ENCODE results near the gene INPP5A. TPM values are rescaled to one million over a fixed set of nuclear protein-coding genes. Genes with fewer than 3 reads are reported as not detected.

INPP5A gene
- total and polyA plus RNA-seq, 9 of the 15 experiments (the other 6 are each of a cell fraction or from before 2014, with no cell fraction given), result 0.66 to 11.6 (median 7.7) TPM

- H3K79me2 ChIP-seq (ENCODE audit: control insufficient read depth, insufficient read depth, low read length), result no peaks in the 10 kb centered on the region
- in situ Hi-C loops (cut with MboI) (no loop called here), intact Hi-C loops (cut with micrococcal nuclease) (no loop called here)
- no peaks in the 10 kb centered on the region for H3K36me3 ChIP-seq (ENCODE audit: control insufficient read depth, insufficient read depth, low read length)
- ATAC-seq (no peak), FAIRE-seq (no peak), DNase-seq (ENCODE audit: extremely low read depth in 1 of 4, low spot score in 3 of 4) (no peak)
- H3K9me3 ChIP-seq (replicated peaks; ENCODE audit: control insufficient read depth, insufficient read depth, low read depth, low read length), result no peaks in the 10 kb centered on the region
- no peak overlapping the region for H3K4me3 ChIP-seq
- ChIA-PET CTCF (ENCODE audit: low intra/inter-chr PET ratio) (no interaction called here), POLR2A (no interaction called here)
- peaks cover 10 to 41% of the 10 kb centered on the region in 2 experiments; a peak in 4 of 5 replicates for H3K27me3 ChIP-seq (ENCODE audit: control insufficient read depth in 2 of 2, insufficient read depth in 2 of 2, low read length in 2 of 2)
- no peak overlapping the region for H3K4me2 ChIP-seq (ENCODE audit: insufficient read depth, low read length)
- TF ChIP-seq MCM5 (IDR thresholded peaks at IDR 0.05; ENCODE audit: low read depth), result no peak
- TF ChIP-seq FOXA1 (IDR thresholded peaks at IDR 0.05; ENCODE audit: borderline replicate concordance), result no peak
- no peak for TF ChIP-seq FOXK1 (CRISPR knock-in tag; IDR thresholded peaks at IDR 0.05; ENCODE audit: borderline replicate concordance)
- TF ChIP-seq MAX (CRISPR knock-in tag; IDR thresholded peaks at IDR 0.05), result no peak
- TF ChIP-seq NFIC (IDR thresholded peaks at IDR 0.05), result no peak
- no peak for TF ChIP-seq SIN3B (IDR thresholded peaks at IDR 0.05; ENCODE audit: low read depth)
- no peak for TF ChIP-seq ZBTB9 (CRISPR knock-in tag; IDR thresholded peaks at IDR 0.05)
- no peak for TF ChIP-seq TCF15 (CRISPR knock-in tag; IDR thresholded peaks at IDR 0.05)
- TF ChIP-seq CUX1 (CRISPR knock-in tag; IDR thresholded peaks at IDR 0.05), result no peak
- no peak for TF ChIP-seq TRIM24 (IDR thresholded peaks at IDR 0.05)
- no peak for TF ChIP-seq U2AF2 (optimal IDR thresholded peaks at IDR 0.05; ENCODE audit: low read depth, low read length)
- no peaks in the 10 kb centered on the region for H3K9me1 ChIP-seq (ENCODE audit: control insufficient read depth, insufficient read depth, low read length)
- H3K4me1 ChIP-seq (replicated peaks in 1 of 2; ENCODE audit: control insufficient read depth in 2 of 2, insufficient read depth in 2 of 2, low read length in 2 of 2), result peaks cover 0 to 1% of the 10 kb centered on the region in 2 experiments; a peak in 1 of 5 replicates
- H2AFZ ChIP-seq (ENCODE audit: low read depth, low read length), result no peak overlapping the region
- WGBS (ENCODE audit: insufficient coverage, low coverage, missing lambda C conversion rate), result 1% methylated on average over 10 of the region's 15 CpGs
- BruUV-seq (replicated peaks), result no TSS peak
- no peak overlapping the region for H3K27ac ChIP-seq (ENCODE audit: extremely low read depth, low read depth, low read length)
- no peaks in the 10 kb centered on the region for H4K20me1 ChIP-seq (replicated peaks; ENCODE audit: control insufficient read depth, insufficient read depth, low read length)
- no peak overlapping the region for H3K9ac ChIP-seq (ENCODE audit: insufficient read depth in 1 of 2, low read depth in 2 of 2, low read length in 2 of 2)
Observed at GRCh38 chr10:132503581-132504421, 33.8 kb upstream of the INPP5A start.

Measured in K562 (cell line).